HG03064 (cell line): Measurements from ENCODE around the gene PLA2R1.

Source experiments
- ATAC-seq: cut with Tn5 transposase; IDR thresholded peaks from one replicate; pipeline ENCODE4 v1.9.1; 2021; ENCODE audit warnings: low read depth; ENCODE audit not compliant: unreplicated experiment

Gene PLA2R1

DNA sequence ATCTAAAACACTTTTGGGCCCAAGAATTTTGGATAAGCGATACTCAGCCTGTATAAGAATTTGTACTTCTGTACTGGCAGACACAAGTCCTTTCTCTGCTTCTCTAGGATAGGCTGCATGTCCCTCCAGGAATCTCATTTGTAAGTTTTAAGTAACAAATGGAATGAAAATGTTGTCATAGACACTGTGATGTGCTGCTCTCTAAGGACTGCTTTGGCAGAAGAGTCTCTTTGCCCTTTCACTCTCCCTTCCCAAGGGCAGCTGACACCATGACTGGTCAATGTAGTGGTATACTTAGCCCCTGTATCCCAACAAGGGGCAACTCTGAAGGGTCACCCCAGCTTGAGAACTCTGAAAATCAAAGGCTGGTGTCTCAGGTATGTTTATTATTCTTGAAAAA is 27.3 kb downstream of the PLA2R1 start:
- ATAC-seq, result no peak

DNA sequence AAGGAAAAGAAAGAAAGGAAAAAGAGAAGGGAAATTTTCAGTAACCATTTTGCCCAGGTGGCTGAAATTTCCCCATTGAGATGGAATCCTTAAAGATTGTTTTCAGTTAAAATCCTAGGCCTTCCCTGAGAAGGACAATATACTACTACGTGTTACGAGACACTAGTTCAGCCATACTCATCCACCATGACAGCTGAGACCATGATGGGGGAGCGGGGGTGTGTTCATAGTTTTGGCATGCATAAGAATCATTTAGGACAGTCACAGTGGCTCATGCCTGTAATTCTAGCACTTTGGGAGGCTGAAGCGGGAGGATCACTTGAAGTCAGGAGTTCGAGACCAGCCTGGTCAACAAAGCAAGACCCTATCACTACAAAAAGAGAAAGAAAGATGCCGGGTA is 28.0 kb downstream of the PLA2R1 start:
- ATAC-seq, result no peak

DNA sequence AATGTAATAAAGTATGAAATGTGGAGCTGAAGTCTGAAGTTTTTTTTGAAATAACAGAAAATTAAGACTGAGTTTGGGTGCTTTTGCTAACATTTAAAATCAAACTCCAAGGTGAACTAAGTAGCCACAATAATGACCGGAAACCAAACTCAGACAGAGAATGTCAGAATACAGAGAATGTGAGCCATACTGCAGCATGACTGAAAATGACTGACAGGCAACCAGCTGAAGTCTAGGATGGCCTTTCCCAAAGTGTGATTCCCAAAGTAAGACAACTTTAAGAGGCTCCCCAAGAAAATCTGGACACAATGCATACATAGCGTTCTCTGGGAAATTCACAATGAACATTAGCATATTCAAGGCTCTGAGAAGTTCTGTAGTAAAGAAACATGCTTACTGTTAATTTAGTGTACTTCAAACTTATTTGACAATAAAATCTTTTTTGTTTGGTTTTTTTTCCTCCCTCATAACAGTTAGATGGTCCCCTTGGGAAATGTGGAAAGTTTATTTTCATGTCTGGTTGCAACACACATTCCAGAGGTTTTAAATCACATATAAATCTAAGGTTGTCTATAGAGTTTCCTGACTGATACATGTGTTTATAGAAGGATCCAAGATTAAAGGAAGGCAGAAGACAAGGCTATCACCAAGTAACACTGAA is 28.6 kb downstream of the PLA2R1 start:
- no peak for ATAC-seq

GRCh38 chr2:160029270-160029628 is 33.2 kb downstream of the PLA2R1 start:
- ATAC-seq, result no peak

DNA sequence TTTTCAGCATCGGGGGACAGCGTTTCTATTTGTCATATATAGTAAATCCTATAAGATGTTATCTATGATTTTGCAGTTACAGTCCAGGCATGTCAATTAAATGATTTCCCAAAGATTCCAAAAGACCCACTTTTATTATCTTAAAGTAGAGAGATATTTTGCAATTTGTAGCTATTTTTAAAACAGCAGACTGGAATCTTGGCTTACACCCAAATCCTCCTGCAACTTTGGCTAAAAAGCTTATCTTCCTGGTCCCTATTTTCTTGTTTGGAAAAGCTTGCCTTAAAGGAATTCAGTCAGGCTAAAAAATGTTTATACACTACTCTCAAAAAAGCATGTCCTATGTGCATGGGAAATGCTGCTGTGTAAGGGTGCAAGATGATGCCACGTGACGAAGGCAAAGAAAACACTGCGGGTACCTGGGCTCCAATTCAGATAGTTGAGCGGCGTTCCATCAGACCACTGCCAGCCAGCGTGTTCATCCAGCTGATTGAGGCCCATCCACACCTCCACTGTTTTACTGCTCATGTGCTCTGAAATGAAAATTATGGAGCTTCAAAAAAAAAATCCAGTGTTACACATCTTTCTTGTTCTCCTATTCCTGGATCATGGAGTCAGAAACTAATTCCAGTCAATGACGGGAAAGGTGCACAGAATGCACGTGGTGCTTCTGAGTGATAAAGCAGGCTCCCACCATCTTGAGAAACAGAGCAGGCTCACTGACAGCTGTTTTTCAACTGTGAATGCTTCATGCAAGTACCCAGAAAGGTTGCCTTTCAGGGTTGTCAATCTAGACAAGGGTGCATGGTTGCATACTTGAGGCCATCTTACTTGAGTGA is 33.8 kb downstream of the PLA2R1 start:
- no peak for ATAC-seq

DNA sequence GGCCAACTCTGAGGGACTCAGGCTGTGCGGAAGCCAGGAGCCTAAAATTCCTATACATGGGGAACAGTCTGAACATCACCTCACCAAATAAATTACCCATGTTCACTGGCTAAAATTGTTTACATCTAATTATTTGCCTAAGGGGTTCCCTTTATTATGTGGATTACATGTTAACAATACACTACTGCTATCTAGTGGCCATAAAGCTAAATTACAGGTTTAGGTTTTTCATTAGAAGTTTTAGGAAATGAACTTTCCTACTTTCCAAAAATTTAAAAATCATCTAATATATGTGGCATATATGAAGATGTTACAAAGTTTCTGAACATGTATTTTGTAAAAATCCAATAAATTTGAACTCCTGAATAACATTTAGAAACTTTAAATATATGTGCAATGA is 40.3 kb downstream of the PLA2R1 start:
- no peak for ATAC-seq

GRCh38 chr2:160019374-160020090 is 42.9 kb downstream of the PLA2R1 start:
- ATAC-seq, result no peak

DNA sequence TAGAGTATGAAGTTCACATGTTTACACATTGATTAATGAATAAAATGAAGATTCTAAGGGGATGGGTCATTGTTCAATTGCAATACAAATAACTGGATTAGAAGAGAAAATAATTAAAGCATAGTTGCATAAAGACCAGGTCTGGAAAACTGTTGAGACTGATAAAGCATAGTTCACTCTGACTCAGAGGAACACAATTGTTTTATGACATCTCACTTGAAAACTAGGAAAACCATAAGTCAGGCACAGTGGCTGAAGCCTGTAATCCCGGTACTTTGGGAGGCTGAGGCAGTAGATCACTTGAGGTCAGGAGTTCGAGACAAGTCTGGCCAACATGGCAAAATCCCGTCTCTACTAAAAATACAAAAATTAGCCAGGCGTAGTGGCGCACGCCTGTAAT is 46.7 kb downstream of the PLA2R1 start:
- no peak for ATAC-seq

- ATAC-seq, result no peak
Measured at GRCh38 chr2:160014227-160014626, 48.2 kb downstream of the PLA2R1 start.

DNA sequence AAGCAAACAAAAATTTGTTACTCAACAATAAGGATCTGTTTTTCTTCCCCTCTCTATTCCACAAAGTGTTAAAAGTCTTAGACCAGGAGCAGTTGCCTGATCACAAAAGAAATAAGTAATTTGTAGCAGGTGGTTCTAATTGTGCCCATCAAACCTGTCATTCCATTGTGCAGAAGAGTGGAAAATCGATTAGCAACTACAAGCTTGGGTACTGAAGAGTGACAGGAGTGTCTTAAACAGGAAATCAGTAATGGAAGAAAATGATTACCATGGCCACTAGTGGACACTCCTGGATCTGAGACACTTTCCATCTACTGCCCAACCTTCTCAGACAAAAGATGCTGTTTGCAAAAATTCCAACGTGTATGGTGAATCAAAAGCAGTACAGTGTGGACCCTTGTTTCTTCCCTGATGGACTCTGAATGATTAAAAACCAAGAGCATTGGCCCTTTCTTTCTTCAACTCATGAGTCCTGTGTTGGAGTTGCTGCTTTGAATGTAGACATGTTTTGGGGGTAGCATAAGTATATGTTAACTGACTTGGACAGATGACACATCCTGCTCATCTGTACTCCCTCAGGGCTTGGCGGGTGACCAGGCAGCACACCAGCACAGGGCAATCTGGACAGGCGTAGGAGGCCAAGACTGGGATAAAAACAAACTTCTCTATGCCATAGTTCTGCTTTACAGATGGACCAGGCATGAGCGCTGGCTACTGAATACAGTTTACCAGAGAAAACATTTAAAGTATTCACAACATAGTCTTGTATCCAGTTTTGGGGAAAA is 51.9 kb downstream of the PLA2R1 start:
- ATAC-seq, result no peak

- ATAC-seq, result no peak
Measured at GRCh38 chr2:160007111-160007510, 55.3 kb downstream of the PLA2R1 start.

DNA sequence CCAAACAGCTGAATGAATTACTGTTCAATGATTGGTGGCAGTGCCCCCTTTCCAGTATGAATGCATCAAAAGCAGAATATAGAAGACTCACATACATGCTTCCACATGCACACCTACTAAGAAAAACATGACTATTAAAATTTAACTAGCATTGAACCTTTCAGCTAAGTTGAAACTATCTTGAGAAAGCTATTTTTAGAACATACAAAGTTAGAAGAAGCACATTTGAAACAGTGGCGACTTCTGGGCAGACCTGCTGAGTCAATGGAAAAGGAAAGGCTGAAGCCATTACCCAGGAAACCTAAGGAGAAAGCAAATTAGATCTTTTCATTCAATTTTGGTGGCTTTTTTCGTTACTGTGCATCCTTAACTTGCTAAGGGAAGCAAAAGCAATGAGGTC is 55.9 kb downstream of the PLA2R1 start:
- no peak for ATAC-seq

GRCh38 chr2:160005908-160006307 is 56.5 kb downstream of the PLA2R1 start:
- ATAC-seq, result no peak

DNA sequence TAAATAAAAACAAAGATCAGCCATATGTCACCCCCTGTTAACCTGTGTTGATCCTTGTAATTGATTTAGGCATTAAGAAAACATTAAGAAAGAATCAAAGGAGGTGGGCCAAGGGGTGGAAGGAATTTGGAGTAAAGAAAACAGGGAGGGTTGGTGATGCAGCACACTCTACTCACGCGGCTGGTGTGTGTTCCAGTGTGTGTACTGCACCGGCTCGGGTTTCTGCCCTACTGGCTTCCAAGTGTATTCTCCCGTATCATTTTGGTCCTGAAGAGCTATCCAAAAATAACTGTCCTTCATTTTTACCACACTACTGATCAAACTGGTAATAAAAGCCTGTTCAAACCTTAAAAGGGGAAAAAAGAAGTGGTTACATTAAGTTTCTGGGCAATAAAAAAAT is 56.9 kb downstream of the PLA2R1 start:
- no peak for ATAC-seq

DNA sequence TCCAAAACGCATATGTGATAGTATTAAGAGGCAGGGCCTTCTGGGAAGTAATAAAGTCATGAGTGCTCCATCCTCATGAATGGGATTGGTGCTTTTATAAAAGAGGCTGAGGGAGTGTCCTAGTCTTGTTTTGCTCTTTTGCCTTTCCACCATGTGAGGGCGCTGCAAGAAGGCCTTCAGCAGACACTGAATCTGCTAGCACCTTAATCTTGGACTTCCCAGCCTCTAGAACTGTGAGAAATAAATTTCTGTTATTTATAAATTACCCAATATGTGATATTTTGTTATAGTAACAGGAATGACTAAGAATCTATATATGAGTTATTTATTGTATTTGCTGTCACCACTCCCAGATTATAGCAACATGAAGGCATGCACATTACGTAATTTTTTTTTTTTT is 63.5 kb downstream of the PLA2R1 start:
- no peak for ATAC-seq

DNA sequence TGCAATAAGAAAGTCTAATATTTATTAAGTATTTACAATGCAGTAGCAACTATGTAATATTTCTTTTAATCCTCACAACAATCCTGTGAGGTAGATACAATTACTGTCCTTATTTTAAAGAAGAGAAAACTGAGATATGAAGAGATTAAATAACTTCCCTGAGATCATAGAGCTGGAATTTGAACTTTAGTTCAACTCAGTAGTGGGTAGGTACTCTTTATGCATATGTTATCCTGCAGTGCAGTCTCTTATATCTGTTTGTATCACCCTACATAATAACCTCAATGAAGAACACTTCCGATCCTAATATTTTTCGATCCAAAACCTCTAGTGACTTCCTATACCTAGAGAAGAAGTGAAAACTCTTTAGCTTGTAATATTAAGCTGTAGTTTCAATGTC is 64.2 kb downstream of the PLA2R1 start:
- no peak for ATAC-seq

DNA sequence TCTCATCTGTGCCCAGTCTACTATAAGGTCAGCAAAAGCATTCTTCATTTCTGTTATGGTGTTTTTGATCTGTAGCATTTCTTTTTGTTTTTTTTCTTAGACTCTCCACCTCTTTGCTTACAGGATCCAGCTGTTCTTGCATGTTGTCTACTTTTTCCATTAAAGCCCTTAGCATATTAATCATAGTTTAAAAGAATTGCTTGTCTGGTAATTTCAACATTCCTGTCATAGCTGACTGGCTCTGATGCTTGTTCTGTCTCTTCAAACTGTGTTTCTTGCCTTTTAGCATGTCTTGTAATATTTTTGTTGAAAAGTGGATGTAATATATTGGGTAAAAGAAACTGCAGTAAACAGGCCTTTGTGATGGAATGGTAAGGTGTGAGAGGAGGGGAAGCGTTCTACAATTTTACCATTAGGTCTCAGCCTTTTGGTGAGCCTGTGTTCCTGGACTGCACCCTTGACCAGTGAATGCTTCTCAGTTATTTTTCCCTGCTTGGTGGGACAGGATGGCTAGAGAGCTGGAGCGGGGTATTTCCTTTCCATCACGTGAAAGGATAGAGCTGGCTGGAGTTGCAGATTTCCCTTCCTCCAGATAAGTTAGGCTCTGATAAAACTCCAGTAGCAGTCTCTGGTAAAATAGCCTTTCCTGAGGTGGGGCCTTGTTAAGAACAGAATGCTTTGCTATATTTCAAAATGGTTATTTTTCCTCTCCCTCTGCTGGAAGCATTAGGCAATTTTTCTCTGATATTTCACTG is 65.4 kb downstream of the PLA2R1 start:
- ATAC-seq, result no peak

GRCh38 chr2:159995038-159995437 is 67.4 kb downstream of the PLA2R1 start:
- no peak for ATAC-seq

GRCh38 chr2:159989249-159989648 is 73.2 kb downstream of the PLA2R1 start:
- no peak for ATAC-seq

DNA sequence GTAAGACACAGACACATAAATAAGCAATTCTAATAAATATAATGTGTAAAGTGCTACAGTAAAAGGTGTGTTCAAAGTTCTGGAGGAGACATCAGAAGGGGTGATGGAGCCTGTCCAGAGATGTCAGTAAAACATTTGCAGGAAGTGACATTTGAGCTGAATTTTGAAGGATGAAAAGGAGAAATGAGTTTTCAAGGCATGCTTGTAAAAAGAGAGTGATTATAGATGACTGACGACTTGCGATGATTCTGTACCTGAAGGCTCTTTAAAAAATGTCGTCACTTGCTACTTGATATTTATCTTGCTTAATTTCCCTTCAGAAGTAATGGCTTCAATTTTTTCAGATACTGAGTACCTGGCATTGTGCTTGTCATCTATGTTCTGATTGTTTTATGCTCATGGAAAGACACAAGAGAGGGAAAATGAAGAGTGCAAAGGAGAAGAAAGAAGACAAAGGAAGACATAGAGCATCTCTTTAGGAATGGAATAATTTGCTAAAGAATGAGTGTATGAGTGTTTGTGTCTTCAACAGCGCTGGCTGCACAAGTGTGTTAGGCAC is 73.9 kb downstream of the PLA2R1 start:
- no peak for ATAC-seq
